Measurements from ENCODE around the gene KCNS1.

KCNS1 gene

DNA sequence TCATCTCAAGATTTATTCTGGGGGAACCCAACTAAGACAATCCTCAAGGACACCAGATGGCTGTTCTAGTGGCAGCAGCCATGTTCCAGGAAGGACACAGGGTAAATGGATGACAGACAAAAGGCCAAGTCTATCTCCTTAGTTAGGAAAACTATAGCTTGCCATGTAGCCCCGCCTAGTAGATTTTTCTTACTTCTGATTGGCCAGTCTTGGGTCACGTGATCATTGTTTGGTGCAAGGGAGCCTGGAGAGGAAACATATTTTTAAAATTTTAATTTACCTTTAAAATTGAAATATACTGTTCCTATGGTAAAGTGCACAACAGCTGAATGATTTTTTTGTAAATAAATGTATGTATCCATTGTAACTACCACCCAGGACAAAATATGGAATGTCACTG lies 4.4 kb upstream of the KCNS1 start:
- no peak for DNase-seq (ENCODE audit: low spot score)

DNA sequence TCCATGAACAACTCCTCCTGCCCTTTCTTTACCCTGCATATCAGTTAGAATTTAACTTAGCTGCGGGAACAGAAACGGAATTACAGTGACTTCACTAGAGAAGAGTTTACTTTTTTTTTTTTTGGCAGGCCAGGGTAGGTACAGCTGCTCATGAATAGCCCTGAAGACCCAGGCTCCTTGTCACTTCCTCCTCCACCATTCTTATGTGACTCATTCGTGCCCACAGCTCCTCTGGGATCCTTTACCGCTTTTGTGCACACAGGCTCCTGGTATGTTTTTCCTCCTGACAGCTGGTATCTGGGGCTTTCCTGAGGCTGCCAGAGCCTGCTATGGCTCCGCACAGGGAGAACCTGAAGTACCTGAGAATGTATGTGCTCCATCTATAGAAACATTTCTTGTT lies 3.9 kb upstream of the KCNS1 start:
- peak; percentile 44 for DNase-seq (ENCODE audit: low spot score)

DNA sequence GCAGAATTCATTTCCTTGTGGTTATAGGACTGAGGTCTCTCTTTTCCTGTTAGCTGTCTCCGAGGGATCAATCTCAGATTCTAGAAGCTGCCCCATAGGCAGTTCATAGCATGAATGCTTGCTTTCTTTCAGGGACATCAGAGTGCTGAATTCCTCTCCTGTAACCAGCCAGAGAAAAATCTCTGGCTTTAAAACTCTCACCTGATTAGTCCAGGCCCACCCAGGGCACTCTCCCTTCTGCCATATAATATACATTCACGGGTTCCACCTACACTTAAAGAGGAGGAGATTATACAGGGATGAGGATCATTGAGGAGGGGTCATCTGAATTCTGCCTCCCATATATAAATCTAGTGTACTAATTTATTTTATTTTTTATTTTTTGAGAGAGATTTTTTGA lies 2.1 kb upstream of the KCNS1 start:
- DNase-seq (ENCODE audit: low spot score): no peak

DNA sequence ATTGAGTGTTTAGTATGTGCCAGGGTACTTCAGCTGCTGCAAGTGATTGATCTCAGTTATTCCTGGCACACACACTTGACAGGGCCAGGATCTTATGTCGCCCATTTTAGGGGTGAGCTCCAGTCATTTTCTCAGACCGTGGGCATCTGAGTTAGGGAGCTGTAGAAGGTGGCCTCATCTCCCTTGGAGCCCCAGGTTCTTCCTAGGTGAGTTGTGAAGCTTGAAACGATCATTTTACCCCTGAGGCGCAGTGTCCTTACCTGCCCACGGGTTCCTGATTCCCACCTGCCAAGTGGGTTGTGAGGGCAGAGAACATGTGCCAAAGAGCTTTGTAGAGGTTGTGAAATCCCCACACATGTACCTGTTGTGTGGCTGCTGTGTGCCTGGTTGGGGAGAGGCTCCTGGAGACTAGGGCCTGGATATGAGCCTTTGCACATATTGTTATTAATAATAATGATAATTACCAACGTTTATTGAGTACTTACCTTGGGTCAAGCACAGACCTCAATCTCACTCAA lies 465 bp upstream of the KCNS1 start:
- DNase-seq (ENCODE audit: low spot score): no peak

DNA sequence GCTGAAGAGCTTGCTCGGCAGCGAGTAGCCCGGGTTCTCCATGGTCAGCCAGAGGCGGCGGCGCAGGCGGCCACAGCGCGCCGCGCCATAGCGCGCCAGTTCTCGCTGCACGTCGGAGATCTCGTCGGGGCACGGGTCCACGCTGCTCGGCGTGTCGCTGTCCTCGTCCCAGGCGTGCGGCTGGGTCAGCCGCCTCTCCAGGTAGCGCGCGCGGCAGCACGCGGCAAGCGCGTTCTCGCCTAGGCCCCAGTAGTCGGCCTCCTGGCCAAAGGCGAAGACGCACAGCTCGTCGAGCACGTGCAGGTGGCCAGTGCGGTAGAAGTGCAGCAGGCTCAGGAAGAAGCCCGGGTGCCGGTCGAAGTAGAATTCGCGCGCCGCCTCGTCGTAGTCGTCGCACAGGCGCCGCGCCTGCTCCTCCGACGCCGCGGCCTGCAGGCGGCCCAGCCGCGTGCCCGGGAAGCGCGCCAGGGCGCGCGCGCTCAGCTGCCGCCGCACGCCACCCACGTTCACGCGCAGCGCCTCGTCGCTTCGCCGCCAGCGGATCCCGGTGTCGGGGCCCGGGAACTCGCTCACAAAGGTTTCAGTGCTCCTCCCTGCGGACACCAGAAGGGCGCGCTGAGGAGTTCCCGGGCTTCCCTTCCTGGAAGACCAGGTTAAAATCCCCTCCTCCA lies 2.7 kb downstream of the KCNS1 start:
- DNase-seq (ENCODE audit: low spot score): no peak

DNA sequence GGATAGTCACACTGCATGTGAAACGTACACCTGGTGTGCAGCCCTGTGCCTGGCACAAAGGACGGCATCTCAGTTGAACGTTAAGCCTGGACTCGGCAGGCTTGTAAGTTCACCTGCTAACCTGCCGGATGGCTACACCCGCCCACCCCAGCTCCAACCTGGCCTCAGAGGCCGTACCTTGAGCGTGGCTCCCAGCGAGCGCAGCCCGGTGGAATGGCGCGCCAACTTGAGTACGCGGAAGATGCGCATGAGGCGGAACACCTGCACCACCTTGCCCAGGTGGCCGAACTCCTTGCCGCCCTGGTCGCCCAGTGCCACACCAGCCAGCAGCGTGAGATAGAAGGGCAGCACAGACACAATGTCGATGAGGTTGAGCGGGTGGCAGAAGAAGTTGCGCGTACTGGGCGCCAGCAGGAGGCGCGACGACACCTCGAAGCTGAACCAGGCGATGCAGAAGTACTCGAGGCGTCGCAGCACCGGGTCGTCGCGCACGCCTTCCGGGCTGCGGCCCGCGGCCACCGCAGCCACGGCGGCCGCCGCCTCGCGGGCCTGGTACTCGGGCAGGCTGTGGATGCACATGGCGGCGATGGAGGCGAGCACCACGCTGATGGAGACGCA lies 3.3 kb downstream of the KCNS1 start:
- DNase-seq (ENCODE audit: low spot score): no peak

DNA sequence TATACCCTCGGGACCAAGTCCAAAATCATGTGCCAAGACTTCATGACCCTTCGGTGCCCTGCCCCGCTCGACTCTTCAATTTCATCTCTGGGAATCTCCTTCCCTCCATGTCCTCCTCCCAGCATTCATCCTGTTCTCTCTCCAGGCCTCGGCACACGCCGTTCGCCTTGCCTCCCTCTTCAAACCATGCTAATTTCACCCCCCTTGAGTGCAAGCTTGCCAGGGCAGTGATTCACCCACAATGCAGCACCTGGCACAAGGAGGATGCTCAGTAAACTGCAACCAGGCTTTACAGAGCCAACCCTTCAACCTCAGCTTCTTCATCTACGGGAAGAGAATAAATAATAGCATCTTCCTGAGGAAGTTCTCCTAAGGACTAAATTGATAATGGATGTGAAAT lies 4.1 kb downstream of the KCNS1 start:
- DNase-seq (ENCODE audit: low spot score): peak; percentile 34

DNA sequence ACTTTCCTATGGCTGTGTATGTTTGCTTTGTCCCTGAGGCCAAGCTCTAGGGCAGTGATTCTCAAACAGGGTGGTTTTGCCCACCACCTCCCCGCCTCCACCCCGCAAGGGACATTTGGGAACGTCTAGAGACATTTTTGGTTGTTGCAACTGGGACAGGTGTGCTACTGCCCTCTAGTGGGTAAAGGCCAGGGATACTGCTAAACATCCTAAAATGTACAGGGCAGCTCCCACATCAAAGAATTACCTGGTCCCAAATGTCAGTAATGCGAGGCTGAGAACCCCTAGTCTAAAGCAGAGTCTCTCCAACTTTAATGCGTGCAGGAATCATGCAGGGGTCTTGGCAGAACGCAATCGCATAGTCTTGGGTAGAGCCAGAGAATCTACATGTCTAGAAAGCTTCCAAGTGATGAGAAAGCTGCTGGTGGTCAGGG lies 5.1 kb downstream of the KCNS1 start:
- peak; percentile 74 for DNase-seq (ENCODE audit: low spot score)

DNA sequence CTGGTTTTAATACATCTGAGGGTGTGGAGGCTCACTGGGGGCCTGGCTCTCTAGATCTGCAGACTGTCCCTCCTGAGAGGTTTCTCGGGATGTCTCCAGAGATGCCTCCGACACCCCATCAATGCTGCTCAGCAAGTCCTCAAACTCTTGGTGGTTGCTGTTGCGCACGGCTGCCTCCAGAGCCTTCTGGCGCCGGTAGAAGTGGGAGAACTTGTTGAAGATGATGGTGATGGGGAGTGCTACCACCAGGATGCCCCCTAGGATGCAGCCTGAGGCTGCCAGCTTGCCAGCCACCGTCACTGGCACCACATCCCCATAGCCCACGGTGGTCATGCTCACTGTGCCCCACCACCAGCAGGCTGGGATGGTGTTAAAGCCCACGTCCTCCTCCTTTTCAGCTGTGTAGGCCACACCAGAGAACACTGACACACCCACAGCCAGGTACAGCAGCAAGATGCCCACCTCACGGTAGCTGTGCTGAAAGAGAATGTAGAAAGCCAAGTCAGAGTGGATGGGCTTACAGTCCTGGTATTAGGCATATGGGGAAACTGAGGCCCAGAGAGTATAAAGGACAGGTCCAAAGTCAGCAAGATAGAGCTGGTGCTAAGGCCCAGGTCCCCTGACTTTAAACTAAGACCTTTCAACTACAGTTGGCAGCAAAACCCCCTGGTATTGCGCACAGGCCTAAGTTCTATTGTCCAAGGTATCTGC lies 5.9 kb downstream of the KCNS1 start:
- no peak for DNase-seq (ENCODE audit: low spot score)

DNA sequence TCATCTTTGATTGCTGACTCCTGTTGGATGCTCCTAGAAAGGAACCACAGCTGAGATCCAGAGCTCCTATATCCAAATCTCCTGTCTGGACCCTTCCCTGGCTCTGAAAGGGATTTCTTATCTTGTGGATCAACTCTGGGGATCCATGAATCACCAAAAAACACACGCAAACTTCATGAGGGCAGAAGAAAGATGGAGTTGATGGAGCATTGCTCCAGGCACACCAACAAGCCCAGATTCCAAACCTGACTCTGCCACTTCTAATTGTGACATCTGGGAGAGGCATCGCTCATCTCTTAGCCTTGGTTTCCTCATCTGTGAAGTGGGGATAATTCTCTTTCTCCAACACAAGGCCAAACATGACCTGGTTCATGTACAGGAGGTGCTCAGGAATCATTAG lies 6.7 kb downstream of the KCNS1 start:
- no peak for DNase-seq (ENCODE audit: low spot score)

DNA sequence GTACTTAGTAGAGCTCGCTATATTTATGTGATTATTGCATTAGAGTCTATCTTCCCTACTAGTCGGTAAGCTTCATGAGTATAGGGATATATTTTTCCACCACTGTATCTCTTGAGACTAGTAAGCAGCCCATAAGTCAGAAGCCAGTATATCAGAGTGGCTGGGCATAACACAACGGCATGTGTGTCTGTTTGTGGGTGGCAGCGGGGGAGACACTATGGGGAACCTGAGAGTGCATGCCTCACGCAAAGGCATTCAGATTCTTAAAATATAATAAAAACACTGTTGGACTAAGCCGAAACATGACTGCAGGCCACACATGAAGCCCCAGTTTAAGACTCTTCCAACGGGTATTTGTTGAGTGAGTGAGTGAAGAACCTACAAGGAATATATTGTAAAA lies 8.0 kb downstream of the KCNS1 start:
- no peak for DNase-seq (ENCODE audit: low spot score)

DNA sequence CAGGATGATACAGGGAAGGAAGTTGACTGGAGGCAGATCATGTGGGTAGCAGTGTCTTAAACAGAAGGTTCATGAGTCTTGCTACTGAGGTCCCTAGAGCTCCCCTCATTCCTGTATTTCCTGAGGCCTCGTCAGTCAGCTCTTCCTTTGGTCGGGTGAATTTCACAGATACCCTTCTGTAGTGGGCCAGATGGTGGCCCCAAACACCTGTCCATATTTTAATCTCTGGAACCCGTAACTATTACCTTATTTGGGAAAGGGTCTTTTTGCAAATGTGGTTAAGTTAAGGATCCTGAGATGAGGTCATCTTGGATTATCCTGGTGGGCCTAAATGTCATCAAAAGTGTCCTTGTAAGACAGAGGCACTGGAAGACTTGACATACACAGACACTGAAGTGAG lies 9.6 kb downstream of the KCNS1 start:
- DNase-seq (ENCODE audit: low spot score): no peak

DNA sequence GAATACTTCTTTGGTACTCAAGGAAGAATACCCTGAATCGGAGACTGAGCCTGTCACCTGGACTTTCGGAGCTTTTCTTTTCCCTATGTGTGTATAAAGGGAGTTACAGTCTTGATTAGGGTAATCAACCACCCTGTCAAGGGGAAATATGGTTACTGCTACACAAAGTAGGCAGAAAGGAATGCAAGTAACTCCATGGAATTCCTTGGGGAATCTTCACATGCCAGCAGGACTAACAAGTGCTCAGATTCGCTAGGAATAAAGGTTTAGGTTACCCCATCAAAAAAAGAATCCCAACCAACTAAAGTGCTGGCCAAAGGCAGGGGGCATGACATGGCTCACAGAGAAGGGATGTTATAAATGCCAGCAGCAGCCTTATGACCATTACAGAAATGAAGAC lies 10.4 kb downstream of the KCNS1 start:
- no peak for DNase-seq (ENCODE audit: low spot score)

DNA sequence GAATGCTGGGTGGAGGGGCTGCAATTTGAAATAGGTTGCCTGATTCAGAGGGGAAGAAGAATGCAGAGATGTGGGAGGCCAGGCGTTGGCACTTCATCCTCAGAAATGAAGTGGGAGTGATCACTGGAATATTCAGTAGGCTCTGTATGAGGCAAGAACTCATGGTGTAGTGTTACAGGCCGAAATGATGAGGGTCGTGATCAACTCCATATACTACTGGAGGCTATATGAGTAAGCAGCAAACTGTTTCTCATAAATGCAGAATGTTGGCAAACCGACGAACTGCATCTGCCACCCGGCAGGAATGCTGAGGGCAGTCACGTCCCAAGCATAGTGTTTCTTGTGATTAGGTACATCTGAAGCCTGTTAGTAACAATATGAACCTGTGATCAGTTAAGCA lies 12.7 kb downstream of the KCNS1 start:
- no peak for DNase-seq (ENCODE audit: low spot score)

DNA sequence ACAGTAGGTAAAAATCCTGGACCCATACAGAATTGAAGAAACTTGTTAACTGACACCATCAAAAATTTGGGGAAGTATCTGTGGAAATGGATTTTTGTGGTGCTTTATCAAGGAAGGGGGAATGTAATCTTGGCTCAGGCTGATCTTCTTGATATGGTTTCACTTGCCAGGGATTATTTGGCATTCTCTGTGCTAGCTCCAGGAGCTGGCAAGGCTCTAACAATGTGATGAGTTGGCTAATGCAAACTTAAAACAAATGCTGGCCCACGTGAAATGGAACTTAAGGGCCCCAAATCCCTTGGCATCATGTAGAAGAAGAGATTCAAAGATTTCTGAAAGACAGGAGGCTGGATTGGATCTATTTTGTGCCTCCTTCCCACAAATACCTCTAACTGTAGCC lies 13.1 kb downstream of the KCNS1 start:
- DNase-seq (ENCODE audit: low spot score): no peak

DNA sequence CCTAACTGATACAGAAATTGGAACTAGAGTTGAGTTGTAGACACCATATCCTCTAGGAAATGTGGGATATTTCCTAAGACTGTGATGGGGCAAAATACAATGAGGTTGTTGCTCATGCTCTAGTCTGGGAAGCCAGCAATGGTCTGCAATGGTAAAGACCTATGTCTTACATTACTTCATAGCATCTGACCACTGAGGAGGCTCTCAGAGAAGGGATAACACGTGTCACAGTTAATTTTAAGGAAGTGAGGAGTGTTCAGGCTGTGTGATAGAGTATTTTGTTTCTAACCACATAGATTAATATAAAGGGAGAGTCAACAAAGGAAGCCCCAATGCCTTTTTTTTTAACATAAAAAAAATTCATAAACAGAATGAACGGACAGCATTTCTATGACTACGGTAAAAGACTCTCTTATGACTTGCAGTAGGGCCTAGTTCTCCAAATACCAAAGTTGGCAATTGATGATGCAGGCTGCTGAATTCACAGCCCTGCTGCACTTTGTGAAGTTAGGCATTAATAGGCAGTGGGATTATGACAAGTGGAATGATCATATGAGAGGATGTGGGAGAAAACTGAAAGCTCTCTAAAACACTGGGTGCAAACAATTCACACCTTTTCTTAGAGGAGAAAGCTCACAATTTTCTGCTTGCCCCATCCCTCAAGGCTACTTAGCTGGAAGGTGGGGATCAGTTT lies 13.7 kb downstream of the KCNS1 start:
- DNase-seq (ENCODE audit: low spot score): no peak

DNA sequence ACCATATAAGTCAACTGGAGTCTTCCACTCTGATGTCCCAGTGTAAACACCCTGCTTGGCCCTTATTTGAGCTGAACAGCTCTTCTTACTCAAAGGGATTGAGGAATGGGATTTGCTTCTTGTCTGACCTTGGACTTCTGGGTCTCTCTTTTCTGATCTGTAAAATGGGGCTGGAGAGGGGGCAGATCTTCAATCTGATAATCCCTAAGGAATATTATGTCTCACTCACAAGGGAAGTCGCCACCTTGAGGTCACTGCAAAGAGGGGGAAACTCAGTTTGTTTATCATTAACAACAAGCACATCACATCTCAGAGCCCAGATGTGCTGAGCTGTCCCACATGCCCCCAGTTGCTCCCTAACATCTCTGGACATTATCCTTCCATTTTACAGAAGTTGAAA lies 15.1 kb downstream of the KCNS1 start:
- DNase-seq (ENCODE audit: low spot score): no peak

DNA sequence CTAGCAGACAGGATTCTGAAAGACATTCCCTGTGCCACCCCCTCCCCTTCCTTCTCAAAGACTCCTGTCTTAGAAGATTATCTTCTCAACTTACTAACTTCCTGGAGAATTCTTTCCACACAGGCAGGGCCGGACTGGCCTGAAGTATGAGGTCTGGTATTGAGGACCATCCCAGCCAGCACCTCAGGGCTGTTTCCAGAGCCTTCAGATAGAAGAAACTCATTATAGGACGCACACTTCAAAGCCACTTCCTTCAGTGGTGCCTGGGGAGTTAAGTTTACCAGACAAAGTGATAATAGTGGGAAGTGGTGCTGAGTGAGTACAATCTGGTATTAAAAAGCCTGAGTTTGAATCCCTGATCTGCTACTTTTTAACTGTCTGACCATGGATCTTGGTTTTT lies 15.6 kb downstream of the KCNS1 start:
- no peak for DNase-seq (ENCODE audit: low spot score)

DNA sequence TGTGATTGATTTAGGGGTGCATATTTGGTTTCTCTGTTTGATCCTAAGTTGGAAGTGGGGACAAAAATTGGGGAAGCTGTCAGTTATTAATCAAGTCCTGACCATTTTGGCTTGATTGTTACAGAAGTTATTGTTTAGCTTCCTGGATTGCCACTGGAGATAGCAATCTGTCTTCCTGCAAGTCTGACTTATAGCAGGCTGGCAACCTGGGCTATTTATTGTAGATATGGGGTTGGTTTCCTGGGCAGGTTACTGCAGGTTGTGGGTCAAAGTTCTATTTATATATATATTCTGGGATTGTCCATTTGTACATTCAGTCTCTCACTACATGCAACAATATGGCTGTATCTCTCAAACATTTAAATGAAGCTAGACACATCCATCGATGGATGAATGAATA lies 17.8 kb downstream of the KCNS1 start:
- no peak for DNase-seq (ENCODE audit: low spot score)

DNA sequence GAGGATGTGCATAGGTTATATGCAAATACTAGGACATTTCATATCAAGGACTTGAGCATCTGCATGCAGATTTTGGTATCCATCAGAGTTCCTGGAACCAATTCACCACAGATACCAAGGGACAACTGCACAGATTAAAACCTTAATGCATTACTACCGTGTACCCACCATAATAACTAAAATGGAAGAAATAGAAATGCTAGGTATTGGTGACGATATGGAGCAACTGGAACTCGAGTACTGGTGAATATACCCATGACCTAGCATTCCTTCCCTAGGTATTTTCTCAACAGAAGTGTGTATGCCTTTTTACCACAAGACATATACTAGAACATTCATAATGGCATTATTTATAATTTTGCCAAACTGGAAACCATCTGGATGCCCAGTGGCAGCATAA lies 18.5 kb downstream of the KCNS1 start:
- DNase-seq (ENCODE audit: low spot score): no peak

DNA sequence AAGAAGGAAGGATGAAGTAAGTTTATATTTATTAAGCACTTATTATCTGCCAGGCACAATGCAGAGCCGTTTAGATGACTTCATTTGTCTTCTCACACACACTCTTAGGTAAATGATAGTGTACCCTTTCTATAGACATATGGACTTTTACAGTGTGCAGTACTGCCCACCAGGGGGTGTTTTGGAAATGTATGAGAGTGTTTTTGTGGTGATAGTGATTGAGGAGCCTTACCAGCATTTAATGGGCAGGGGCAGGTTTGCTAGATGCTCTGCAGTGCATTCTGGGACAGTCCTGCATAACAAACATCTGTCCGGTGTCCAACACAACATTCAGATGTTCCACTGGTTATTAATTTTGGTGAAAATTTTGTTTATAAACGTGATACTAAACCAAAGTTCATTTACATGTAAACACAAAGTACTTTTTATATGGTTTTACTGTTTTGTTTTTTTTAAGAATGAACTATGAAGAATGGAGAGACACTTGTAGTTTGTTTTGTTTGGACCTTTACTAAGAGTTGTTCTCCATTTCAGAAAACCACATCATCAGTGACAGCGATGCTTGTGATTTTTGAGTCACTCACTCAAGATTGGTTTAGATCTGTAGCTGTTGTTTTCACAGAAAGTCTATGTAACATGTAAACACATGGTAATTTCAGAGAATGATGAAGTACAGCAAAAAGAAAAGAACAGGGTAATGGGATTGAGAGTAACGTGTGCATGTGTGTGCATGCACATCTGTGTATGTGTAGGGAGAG lies 19.9 kb downstream of the KCNS1 start:
- peak; percentile 30 for DNase-seq (ENCODE audit: low spot score)

DNA sequence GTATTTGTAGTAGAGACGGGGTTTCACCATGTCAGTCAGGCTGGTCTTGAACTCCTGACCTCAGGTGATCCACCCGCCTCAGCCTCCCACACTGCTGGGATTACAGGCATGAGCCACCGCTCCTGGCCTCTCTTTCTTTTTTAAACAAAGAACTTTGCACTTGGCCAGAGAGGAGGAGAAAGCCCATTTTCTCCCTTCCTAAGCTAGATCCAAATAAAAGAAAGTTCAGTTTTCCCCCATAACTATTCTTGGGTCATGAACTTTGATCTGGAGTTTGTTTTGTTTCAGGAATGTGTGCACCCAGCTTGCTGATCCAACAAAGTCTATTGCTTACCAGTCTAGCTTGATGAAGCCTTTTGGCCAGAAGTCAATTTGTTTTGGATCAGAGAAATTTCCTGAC lies 23.4 kb downstream of the KCNS1 start:
- no peak for DNase-seq (ENCODE audit: low spot score)
